Upper lobe of left lung (tissue), 6 donors: ENCODE measurements around the gene LHB. TPM values are rescaled to one million over a fixed set of nuclear protein-coding genes. Genes with fewer than 3 reads are reported as not detected.
"Not testable (repeated sequence)": the region's sequence is repeated elsewhere in the genome, so short reads cannot be mapped to it uniquely, and the experiment has no call there.

Experiments
- ATAC-seq, 2 donors: fragments of 200-7000 bp; cut with Tn5 transposase; one replicate each; pipeline ENCODE4 v1.9.1; 2022; ENCODE audit warnings: mild to moderate bottlenecking in 2 of 2, moderate library complexity in 2 of 2; ENCODE audit not compliant: low FRiP score in 2 of 2
- DNase-seq, 2 donors: peaks; one replicate each; pipeline ENCODE4 v3.0.0-alpha.2; 2019 to 2020
- H3K27ac ChIP-seq, 4 donors: fragments of 200-600 bp; sonication (generic); one replicate each; pipeline ENCODE4 v1.5.1; 2016 to 2019
- H3K27me3 ChIP-seq, 4 donors: fragments of 200-600 bp; sonication (generic); one replicate each; pipeline ENCODE4 v1.5.1; 2017 to 2019
- H3K36me3 ChIP-seq, 4 donors: fragments of 200-600 bp; sonication (generic); one replicate each; pipeline ENCODE4 v1.5.1; 2016 to 2019
- H3K4me1 ChIP-seq, 4 donors: fragments of 200-600 bp; sonication (generic); one replicate each; pipeline ENCODE4 v1.5.1; 2018 to 2019
- H3K4me3 ChIP-seq, 4 donors: fragments of 200-600 bp; sonication (generic); one replicate each; pipeline ENCODE4 v1.5.1; 2017 to 2019; ENCODE audit warnings: mild to moderate bottlenecking in 2 of 4, moderate library complexity in 1 of 4
- H3K9me3 ChIP-seq, 4 donors: fragments of 200-600 bp; sonication (generic); one replicate each; pipeline ENCODE4 v1.5.1; 2018 to 2019
- EP300 ChIP-seq, 4 donors: sonication (generic); formaldehyde crosslinking; IDR thresholded peaks; one replicate each; pipeline ENCODE4 v1.5.1; 2017; ENCODE audit warnings: antibody characterized with exemption in 4 of 4, control low read depth in 2 of 4
- POLR2A ChIP-seq, 4 donors: fragments of 450-650 bp; IDR thresholded peaks; one replicate each; pipeline ENCODE4 v1.5.1; 2016 to 2017; ENCODE audit warnings: antibody characterized with exemption in 4 of 4, mild to moderate bottlenecking in 2 of 4
- POLR2AphosphoS5 ChIP-seq, 2 donors: sonication (generic); formaldehyde crosslinking; IDR thresholded peaks; one replicate each; pipeline ENCODE4 v1.5.1; 2017; ENCODE audit warnings: antibody characterized with exemption in 2 of 2
- WGBS, 2 donors: methylation state at CpG; one replicate each; pipeline ENCODE4 v1.1.5; 2017 to 2018; 5-methylcytosine and 5-hydroxymethylcytosine counted together
- total RNA-seq, 6 donors: library from RNA; depleted of rRNA in 4 of 6; stranded (reverse); fragments of >200 nt in 4 of 6; gene quantifications; one replicate each; pipeline versions ENCODE4 v1.1.0 to v1.2.1, GENCODE V29; 2016 to 2021
- TF ChIP-seq, protein P1 (sequence below), 6 experiments: fragments of 450-650 bp in 4 of 6; fragments of 200-600 bp in 2 of 6; sonication (generic) in 2 of 6; IDR thresholded peaks; one replicate each; pipeline ENCODE4 v1.5.1; 2016 to 2019; ENCODE audit warnings: antibody characterized with exemption in 6 of 6
- donor health status: DM: no; HTN: no; CAD: no; lungs with moderate emphysema.
- donor health status: DM: no; HTN: yes; CAD: no; lungs with severe emphysema.

Gene LHB
- total RNA-seq, 6 donors from 2014 or later: 0.77 TPM; not detected in 5

DNA sequence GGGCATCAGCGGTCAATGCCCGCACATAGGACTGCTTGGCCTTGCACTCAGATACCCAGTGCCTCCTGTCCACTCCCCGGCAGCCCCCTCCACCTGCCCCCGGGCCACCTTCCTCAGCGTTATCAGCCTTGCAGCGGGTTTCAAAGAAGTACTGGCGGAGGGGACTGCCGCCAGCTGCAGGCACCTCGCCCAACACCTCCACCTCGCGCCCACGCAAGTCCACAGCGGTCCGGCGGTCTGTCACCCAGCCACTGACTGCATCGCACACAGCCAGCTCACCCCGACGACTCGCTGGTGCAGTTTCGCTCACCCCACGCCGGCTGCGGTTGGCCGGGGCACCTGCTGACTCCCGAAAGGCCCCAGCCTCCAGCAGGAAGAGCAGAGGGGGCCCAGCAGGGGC, 44.6 kb upstream of the LHB start:
- no peak for ATAC-seq
- Histone ChIP-seq H3K27ac (no peak overlapping the region), H3K36me3 (no peaks in the 10 kb centered on the region), H3K9me3 (no peaks in the 10 kb centered on the region), H3K27me3 (peaks cover 3 to 32% (median 12%) of the 10 kb centered on the region in 4 donors), H3K4me1 (peaks cover 24 to 29% (median 24%) of the 10 kb centered on the region in 4 donors), H3K4me3 (no peak overlapping the region)
- TF ChIP-seq, protein P1, sequence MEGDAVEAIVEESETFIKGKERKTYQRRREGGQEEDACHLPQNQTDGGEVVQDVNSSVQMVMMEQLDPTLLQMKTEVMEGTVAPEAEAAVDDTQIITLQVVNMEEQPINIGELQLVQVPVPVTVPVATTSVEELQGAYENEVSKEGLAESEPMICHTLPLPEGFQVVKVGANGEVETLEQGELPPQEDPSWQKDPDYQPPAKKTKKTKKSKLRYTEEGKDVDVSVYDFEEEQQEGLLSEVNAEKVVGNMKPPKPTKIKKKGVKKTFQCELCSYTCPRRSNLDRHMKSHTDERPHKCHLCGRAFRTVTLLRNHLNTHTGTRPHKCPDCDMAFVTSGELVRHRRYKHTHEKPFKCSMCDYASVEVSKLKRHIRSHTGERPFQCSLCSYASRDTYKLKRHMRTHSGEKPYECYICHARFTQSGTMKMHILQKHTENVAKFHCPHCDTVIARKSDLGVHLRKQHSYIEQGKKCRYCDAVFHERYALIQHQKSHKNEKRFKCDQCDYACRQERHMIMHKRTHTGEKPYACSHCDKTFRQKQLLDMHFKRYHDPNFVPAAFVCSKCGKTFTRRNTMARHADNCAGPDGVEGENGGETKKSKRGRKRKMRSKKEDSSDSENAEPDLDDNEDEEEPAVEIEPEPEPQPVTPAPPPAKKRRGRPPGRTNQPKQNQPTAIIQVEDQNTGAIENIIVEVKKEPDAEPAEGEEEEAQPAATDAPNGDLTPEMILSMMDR (IDR thresholded peaks at IDR 0.05): no peak
- TF ChIP-seq POLR2A (IDR thresholded peaks at IDR 0.05) (no peak), POLR2AphosphoS5 (IDR thresholded peaks at IDR 0.05) (no peak), EP300 (IDR thresholded peaks at IDR 0.05) (no peak)
- WGBS, 2 donors: 55 to 59% methylated on average over 5 to 24 of the region's 25 CpGs
- peak in 1 of 2 donors; percentile 76 for DNase-seq

DNA sequence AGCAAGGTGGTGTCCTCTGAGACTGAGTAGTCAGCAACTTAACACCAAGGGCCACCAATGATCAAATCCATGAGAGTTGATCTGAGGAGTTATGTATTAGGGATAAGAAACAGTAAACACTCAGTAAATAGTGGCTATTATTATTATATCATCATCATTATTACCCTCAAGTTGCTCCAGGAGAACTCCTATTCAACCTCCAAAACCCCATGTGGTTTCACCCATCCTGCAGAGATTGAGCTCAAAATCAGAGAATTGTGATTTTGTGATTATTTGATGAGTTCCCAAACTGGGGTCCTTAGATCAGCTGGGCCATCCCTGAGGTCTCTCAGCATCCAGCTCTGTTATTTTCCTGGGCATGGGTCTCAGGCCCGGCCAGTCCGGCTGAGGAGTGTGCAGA, 44.1 kb upstream of the LHB start:
- no peaks in the 10 kb centered on the region for H3K36me3 ChIP-seq
- H3K27me3 ChIP-seq: peaks cover 3 to 32% (median 12%) of the 10 kb centered on the region in 4 donors
- H3K4me3 ChIP-seq: no peak overlapping the region
- ATAC-seq: no peak
- H3K27ac ChIP-seq: no peak overlapping the region
- DNase-seq: no peak
- WGBS, 2 donors: 75 to 100% methylated on average over 2 of the region's 2 CpGs
- peaks cover 24 to 33% (median 27%) of the 10 kb centered on the region in 4 donors for H3K4me1 ChIP-seq
- no peaks in the 10 kb centered on the region for H3K9me3 ChIP-seq
- TF ChIP-seq POLR2A (IDR thresholded peaks at IDR 0.05) (no peak), POLR2AphosphoS5 (IDR thresholded peaks at IDR 0.05) (no peak), EP300 (IDR thresholded peaks at IDR 0.05) (no peak)
- TF ChIP-seq, protein P1 (IDR thresholded peaks at IDR 0.05): no peak

DNA sequence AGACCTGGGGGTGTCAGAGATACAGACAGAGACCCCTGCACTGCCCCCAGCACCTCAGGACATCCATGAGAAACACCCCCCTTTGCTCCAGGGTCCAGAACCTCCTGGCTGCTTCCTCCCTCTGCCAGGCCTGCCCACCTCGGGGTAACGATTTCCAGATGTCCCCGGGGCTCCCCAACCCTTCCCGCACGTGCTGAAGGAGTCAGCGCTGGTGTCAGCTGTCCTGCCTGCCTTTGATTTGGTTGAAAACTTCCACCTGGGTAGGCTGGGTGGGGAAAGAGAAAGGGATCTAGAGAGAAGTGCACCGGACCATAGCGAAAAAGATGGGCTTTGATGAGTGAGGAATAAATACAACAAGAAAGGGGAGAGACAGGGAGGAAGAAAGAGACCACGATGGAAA, 42.2 kb upstream of the LHB start:
- H3K27me3 ChIP-seq: peaks cover 0 to 20% (median 3%) of the 10 kb centered on the region in 4 donors
- TF ChIP-seq EP300 (IDR thresholded peaks at IDR 0.05) (no peak), POLR2A (IDR thresholded peaks at IDR 0.05) (no peak), POLR2AphosphoS5 (IDR thresholded peaks at IDR 0.05) (no peak)
- TF ChIP-seq, protein P1 (IDR thresholded peaks at IDR 0.05): no peak
- ATAC-seq: no peak
- WGBS, 2 donors: 46 to 64% methylated on average over 9 of the region's 9 CpGs
- no peaks in the 10 kb centered on the region for H3K36me3 ChIP-seq
- DNase-seq: no peak
- H3K4me3 ChIP-seq: no peak overlapping the region
- H3K9me3 ChIP-seq: no peaks in the 10 kb centered on the region
- H3K27ac ChIP-seq: no peak overlapping the region
- peaks cover 16 to 27% (median 22%) of the 10 kb centered on the region in 4 donors for H3K4me1 ChIP-seq

DNA sequence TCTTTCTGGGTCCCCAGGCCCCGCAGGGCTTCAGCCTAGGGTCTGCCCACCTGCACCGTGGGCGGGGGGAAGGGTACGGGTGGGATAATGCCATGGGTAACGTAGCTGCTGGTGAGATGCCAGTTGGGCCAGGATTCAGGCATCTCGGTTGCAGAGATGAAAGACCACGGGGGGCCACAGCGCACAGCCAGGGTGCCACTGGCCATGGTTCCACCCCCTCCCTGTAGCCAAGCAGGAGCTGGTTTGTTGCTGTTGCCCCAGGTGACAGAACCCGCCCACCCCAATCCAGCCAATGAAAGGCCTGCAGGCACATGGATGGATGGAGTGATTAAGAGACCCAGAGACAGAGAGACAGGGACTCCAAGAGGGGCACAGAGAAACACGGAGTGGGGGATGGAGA, 41.7 kb upstream of the LHB start:
- TF ChIP-seq, protein P1 (IDR thresholded peaks at IDR 0.05): no peak
- TF ChIP-seq POLR2AphosphoS5 (IDR thresholded peaks at IDR 0.05): no peak
- TF ChIP-seq EP300 (IDR thresholded peaks at IDR 0.05): no peak
- no peak for TF ChIP-seq POLR2A (IDR thresholded peaks at IDR 0.05)
- no peak overlapping the region for H3K4me3 ChIP-seq
- DNase-seq: no peak

DNA sequence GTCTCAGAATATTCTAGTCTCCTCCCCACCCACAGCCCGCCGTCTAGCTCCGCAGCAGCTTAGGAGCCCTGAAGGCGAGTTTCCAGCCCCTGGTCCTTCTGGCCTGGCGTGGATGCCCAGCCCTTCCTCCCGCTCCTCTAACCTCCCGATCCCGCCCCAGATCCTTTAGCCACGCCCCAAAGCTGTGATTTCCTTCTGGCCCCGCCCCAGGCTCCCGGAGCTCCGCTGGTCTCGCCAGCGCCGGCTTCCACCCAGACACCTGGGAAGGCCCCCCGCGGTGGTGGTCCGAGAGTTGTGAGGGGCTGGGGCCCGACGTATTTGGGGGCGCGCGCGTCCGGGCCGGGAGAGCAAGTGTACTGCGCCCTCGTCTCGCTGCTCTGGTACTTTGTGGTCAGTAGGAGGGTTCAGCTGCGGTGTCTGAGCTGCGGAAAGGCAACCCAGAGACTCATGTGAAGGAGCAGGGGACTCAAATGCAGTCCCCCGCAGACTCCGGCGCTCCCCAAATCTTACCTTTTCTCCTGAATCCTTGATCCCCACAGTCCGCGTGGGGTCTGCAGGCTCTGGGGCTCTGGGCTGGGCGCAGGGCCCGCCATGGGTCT, 40.8 kb upstream of the LHB start, which contains the start of gene CGB7:
CGB7 (minus strand) TSS at position 114 of the 599 bp plus-strand sequence. CDS start 2,374 bp downstream, outside the sequence.
- H3K27ac ChIP-seq: no peak within 1 kb of the TSS
- peak; percentile 80 to 86 for ATAC-seq
- TF ChIP-seq POLR2A (IDR thresholded peaks at IDR 0.05): no peak
- no peak for TF ChIP-seq POLR2AphosphoS5 (IDR thresholded peaks at IDR 0.05)

More for the DNA sequence above, 41.7 kb upstream of the LHB start:
- H3K27me3 ChIP-seq: peaks cover 0 to 15% (median 3%) of the 10 kb centered on the region in 4 donors
- no peak overlapping the region for H3K27ac ChIP-seq
- no peaks in the 10 kb centered on the region for H3K9me3 ChIP-seq
- no peaks in the 10 kb centered on the region for H3K36me3 ChIP-seq
- H3K4me1 ChIP-seq: peaks cover 16 to 27% (median 22%) of the 10 kb centered on the region in 4 donors
- no peak for ATAC-seq
- WGBS, 2 donors: 40 to 52% methylated on average over 7 to 10 of the region's 10 CpGs

DNA sequence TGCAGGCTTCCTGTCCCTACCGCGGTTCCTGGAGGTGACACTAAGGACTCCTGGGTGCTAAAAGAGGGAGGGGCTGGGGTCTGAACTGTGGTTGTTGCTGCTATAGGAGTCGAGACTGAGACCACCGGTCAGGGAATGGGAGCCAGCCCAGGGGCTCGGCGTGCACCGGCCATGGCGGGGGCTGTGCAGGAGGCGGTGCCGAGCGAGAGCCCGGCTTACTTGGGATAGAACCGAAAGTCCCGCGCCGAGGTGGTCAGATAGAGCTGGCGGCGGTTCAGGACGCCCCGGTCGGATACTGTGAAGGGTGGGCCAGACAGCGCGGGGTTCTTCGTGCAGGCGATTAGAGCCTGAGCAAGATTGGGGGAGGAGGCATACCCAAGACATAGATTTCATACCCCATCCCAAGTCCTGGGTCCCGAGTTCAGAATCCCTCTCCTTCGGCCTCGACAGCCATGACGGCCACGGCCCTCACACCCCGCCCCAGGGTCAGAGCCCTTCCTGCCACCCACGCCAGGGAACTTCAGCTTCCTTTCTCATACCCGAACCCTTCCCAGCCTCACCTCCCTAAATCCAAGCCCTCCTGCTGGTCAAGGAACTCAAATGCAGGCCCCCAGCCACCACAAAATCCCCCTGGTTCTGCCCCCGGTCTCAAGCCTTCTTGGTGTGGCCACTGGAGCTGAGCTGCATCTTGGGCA, 40.2 kb upstream of the LHB start:
- peak; percentile 16 to 54 for ATAC-seq
- 6 to 12% methylated on average over 7 to 34 of the region's 34 CpGs for WGBS, 2 donors
- peak overlapping the region; percentile 38 to 55 (median 50) for H3K4me3 ChIP-seq

More for the DNA sequence above, 40.8 kb upstream of the LHB start, which contains the start of gene CGB7:
- H3K36me3 ChIP-seq: no peaks in the 10 kb centered on the region
- WGBS, 2 donors: 4 to 9% methylated on average over 7 to 29 of the region's 38 CpGs
- DNase-seq: peak; percentile 70 to 86
- H3K9me3 ChIP-seq: no peaks in the 10 kb centered on the region
- peaks cover 16 to 27% (median 22%) of the 10 kb centered on the region in 4 donors for H3K4me1 ChIP-seq
- H3K4me3 ChIP-seq: peak within 1 kb of the TSS; percentile 38 to 55 (median 50)
- peaks cover 0 to 13% (median 3%) of the 10 kb centered on the region in 4 donors for H3K27me3 ChIP-seq

More for the DNA sequence above, 40.2 kb upstream of the LHB start:
- peaks cover 0 to 13% (median 3%) of the 10 kb centered on the region in 4 donors for H3K27me3 ChIP-seq
- peaks cover 16 to 27% (median 22%) of the 10 kb centered on the region in 4 donors for H3K4me1 ChIP-seq
- H3K27ac ChIP-seq, H3K9me3 ChIP-seq, H3K36me3 ChIP-seq: not testable (repeated sequence)
- DNase-seq: peak in 1 of 2 donors; percentile 81
